ENCODE results near the gene TCF12.

DNA sequence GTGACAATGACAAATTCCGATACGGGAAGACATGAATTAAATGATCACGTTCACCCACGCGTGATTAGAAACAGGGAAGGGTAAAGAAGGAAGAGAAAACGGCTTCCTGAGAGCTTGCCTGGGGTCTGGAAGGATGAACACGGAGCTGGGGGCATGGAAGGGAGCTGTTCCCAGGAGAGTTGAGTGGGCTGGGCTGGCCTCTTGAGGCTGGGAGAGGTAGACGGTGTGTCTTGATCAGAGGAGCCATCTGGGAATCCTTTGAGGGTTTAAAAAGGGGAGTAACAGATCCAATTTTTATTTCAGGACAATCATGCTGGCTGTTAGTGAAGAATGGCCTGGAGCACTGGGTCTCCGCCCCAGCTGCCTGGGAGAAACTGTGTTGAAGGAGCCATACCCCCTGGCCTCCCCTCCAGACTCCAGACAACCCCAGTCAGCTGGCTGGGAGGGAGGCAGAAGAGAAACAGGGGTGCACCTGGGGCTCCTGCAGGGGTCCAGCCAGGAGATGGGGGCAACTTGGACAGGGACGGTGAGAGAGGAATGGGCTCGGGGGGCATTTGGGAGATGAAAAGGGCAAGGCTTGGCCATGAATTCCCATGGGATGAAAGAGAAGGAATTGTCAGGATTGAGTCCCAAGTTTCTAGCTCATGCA is 404.3 kb downstream of the TCF12 start:
- TF ChIP-seq, protein P1, sequence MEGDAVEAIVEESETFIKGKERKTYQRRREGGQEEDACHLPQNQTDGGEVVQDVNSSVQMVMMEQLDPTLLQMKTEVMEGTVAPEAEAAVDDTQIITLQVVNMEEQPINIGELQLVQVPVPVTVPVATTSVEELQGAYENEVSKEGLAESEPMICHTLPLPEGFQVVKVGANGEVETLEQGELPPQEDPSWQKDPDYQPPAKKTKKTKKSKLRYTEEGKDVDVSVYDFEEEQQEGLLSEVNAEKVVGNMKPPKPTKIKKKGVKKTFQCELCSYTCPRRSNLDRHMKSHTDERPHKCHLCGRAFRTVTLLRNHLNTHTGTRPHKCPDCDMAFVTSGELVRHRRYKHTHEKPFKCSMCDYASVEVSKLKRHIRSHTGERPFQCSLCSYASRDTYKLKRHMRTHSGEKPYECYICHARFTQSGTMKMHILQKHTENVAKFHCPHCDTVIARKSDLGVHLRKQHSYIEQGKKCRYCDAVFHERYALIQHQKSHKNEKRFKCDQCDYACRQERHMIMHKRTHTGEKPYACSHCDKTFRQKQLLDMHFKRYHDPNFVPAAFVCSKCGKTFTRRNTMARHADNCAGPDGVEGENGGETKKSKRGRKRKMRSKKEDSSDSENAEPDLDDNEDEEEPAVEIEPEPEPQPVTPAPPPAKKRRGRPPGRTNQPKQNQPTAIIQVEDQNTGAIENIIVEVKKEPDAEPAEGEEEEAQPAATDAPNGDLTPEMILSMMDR (IDR thresholded peaks at IDR 0.05; ENCODE audit: low read length) = no peak
- TF ChIP-seq EZH2 (IDR thresholded peaks at IDR 0.05; ENCODE audit: borderline replicate concordance, low read length) = no peak
